Measurements from ENCODE around the gene GJA1.

DNA sequence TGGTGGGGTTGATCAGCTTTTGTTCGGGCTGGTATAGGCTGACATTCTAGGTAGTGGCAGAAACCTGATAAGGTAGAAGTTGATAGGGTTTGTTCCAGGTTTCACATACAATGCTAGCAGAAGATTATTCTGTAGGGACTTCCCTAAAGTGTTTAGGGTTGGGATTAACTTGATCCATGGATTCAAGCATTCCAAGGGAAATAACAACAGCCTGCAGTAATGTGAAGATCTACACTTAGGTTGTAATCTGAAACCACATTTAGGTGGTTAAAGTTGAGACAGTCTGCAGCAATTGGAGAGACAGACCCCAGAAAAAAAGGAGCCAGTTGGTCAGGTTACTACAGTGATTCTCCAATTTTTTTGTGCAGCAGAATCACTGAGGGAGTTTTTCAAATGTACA lies 56.1 kb downstream of the GJA1 start:
- TF ChIP-seq EZH2phosphoT487 (IDR thresholded peaks at IDR 0.05; ENCODE audit: low read length) (no peak), CTCF (IDR thresholded peaks at IDR 0.05; ENCODE audit: low read length) (no peak), EZH2 (optimal IDR thresholded peaks at IDR 0.05; ENCODE audit: low read depth, low read length) (no peak)

All from MM.1S (cell line).